ENCODE measurements around the gene PHLDB3. TPM values are rescaled to one million over a fixed set of nuclear protein-coding genes. Genes with fewer than 3 reads are reported as not detected.

The PHLDB3 gene
- total RNA-seq, 1 donor from 2014 or later: 3.4 TPM

DNA sequence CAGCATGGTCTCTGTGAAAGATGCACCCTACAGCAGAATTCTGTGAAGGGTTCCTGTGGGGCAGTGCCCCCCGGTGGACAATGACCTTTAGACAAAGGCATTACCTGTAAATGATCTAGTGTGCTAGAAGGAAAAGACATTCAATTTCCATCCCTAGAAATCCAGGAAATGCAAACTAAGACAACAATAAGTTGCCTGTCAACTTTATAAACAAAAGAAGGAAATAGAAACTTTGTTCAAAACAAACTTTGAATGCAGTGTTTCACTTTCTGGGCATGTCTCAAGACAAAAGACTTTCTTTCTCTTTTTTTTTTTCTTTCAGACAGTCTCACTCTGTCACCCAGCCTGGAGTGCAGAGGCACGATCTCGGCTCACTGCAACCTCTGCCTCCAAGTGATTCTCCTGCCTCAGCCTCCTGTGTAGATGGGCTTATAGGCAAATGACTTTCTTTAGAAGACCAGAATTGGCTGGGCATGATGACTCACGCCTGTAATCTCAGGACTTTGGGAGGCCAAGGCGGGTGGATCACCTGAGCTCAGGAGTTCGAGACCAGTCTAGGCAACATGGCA, 74.3 kb downstream of the PHLDB3 start:
- Histone ChIP-seq H3K27ac (no peak overlapping the region), H3K79me2 (ENCODE audit: low read depth) (no peaks in the 10 kb centered on the region), H3K36me3 (no peaks in the 10 kb centered on the region), H3K4me1 (no peaks in the 10 kb centered on the region), H3K9ac (no peak overlapping the region), H3K9me3 (ENCODE audit: low read depth) (no peaks in the 10 kb centered on the region), H3K4me2 (no peak overlapping the region), H3K4me3 (no peak overlapping the region), H3K27me3 (no peaks in the 10 kb centered on the region), H3F3A (ENCODE audit: low read depth) (no peaks in the 10 kb centered on the region), H4K20me1 (ENCODE audit: low read depth) (no peaks in the 10 kb centered on the region), H2AFZ (replicated peaks) (no peak overlapping the region)
- Mint-ChIP-seq H3K27me3 (ENCODE audit: insufficient read depth, low read depth) (peaks cover 10% of the 10 kb centered on the region), H3K36me3 (no peaks in the 10 kb centered on the region), H3K27ac (no peak overlapping the region), H3K9me3 (no peaks in the 10 kb centered on the region), H3K4me3 (no peak overlapping the region), H3K4me1 (peaks cover 9% of the 10 kb centered on the region)
- no peak for DNase-seq (ENCODE audit: low spot score)
- TF ChIP-seq EZH2phosphoT487 (IDR thresholded peaks at IDR 0.05): no peak
- TF ChIP-seq EZH2 (IDR thresholded peaks at IDR 0.05): no peak
- TF ChIP-seq, protein P1, sequence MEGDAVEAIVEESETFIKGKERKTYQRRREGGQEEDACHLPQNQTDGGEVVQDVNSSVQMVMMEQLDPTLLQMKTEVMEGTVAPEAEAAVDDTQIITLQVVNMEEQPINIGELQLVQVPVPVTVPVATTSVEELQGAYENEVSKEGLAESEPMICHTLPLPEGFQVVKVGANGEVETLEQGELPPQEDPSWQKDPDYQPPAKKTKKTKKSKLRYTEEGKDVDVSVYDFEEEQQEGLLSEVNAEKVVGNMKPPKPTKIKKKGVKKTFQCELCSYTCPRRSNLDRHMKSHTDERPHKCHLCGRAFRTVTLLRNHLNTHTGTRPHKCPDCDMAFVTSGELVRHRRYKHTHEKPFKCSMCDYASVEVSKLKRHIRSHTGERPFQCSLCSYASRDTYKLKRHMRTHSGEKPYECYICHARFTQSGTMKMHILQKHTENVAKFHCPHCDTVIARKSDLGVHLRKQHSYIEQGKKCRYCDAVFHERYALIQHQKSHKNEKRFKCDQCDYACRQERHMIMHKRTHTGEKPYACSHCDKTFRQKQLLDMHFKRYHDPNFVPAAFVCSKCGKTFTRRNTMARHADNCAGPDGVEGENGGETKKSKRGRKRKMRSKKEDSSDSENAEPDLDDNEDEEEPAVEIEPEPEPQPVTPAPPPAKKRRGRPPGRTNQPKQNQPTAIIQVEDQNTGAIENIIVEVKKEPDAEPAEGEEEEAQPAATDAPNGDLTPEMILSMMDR (IDR thresholded peaks at IDR 0.05): peak; percentile 32

DNA sequence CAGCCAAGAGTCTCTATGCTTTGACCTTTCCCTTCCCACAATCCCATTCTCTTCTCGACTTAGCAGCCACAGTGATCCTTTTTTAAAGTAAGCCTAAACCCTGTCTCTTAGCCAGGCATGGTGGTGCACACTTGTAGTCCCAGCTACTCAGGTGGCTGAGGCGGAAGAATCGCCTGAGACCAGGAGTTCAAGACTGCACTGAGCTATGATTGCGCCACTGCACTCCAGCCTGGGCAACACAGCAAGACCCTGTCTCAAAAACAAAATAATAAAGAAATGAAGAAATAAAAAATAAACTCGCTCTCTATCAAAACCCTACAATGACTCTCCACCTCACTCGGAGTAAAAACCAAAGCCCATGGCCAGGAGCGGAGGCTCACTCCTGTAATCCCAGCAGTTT, 75.2 kb downstream of the PHLDB3 start:
- Mint-ChIP-seq H3K4me1 (peaks cover 9% of the 10 kb centered on the region), H3K27ac (no peak overlapping the region), H3K9me3 (no peaks in the 10 kb centered on the region), H3K27me3 (ENCODE audit: insufficient read depth, low read depth) (peaks cover 10% of the 10 kb centered on the region), H3K36me3 (no peaks in the 10 kb centered on the region), H3K4me3 (no peak overlapping the region)
- Histone ChIP-seq H3K9ac (no peak overlapping the region), H3F3A (ENCODE audit: low read depth) (no peaks in the 10 kb centered on the region), H3K27me3 (no peaks in the 10 kb centered on the region), H3K9me3 (ENCODE audit: low read depth) (no peaks in the 10 kb centered on the region), H3K4me2 (no peak overlapping the region), H2AFZ (replicated peaks) (no peak overlapping the region), H3K36me3 (no peaks in the 10 kb centered on the region), H3K4me3 (no peak overlapping the region), H3K27ac (no peak overlapping the region), H3K79me2 (ENCODE audit: low read depth) (no peaks in the 10 kb centered on the region), H4K20me1 (ENCODE audit: low read depth) (no peaks in the 10 kb centered on the region), H3K4me1 (no peaks in the 10 kb centered on the region)
- DNase-seq (ENCODE audit: low spot score): no peak
- TF ChIP-seq, protein P1 (IDR thresholded peaks at IDR 0.05): no peak
- TF ChIP-seq EZH2phosphoT487 (IDR thresholded peaks at IDR 0.05) (no peak), EZH2 (IDR thresholded peaks at IDR 0.05) (no peak)

DNA sequence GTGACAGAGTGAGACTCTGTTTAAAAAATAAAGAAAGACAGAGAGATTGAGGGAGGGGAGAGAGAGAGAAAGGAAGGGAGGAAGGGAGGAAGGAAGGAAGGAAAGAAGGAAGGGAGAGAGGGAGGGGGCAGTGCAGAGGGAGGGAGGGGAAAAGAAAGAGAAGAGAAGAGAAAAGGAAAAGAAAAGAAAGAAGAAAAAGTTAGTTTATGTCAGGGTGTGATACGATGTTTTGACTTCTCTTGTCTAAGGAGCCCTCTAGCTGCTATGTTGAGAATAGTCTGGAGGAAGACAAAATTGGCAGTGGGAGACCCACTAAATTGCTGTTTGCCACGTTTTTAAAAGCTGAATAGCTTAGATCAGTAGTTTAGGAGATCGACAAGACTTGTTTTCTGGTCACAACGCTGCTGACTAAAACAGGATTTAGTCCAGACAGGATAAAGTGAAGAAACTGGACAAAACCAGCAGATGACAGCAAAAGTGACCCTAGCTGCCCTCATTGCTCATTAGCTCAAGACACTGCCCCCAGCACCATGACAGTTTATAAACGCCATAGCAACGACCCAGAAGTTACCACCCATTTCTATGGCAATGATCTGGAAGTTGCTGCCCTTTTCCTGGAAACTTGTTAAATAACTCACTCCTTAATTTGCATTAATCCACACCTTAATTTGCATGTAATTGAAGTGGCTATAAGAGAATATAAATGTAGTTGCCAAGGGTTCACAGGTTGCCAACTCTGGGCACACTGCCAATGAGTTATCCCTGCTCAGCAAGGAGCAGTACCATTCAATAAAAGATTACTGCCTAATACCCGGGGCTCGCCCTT, 78.8 kb downstream of the PHLDB3 start:
- no peaks in the 10 kb centered on the region for H3K36me3 ChIP-seq
- H2AFZ ChIP-seq (replicated peaks): peak overlapping the region; percentile 75
- DNase-seq (ENCODE audit: low spot score): peak; percentile 41
- no peak overlapping the region for H3K27ac ChIP-seq
- TF ChIP-seq, protein P1 (IDR thresholded peaks at IDR 0.05): peak; percentile 58
- TF ChIP-seq EZH2phosphoT487 (IDR thresholded peaks at IDR 0.05): no peak
- no peak for TF ChIP-seq EZH2 (IDR thresholded peaks at IDR 0.05)
- Mint-ChIP-seq H3K4me3 (no peak overlapping the region), H3K36me3 (no peaks in the 10 kb centered on the region), H3K27ac (no peak overlapping the region), H3K9me3 (no peaks in the 10 kb centered on the region), H3K27me3 (ENCODE audit: insufficient read depth, low read depth) (peaks cover 7% of the 10 kb centered on the region), H3K4me1 (peaks cover 9% of the 10 kb centered on the region)
- no peaks in the 10 kb centered on the region for H3K79me2 ChIP-seq (ENCODE audit: low read depth)
- H3K4me2 ChIP-seq: no peak overlapping the region
- no peak overlapping the region for H3K9ac ChIP-seq
- H3F3A ChIP-seq (ENCODE audit: low read depth): no peaks in the 10 kb centered on the region
- H3K4me1 ChIP-seq: no peaks in the 10 kb centered on the region
- no peaks in the 10 kb centered on the region for H3K9me3 ChIP-seq (ENCODE audit: low read depth)
- H3K4me3 ChIP-seq: no peak overlapping the region
- H3K27me3 ChIP-seq: no peaks in the 10 kb centered on the region
- H4K20me1 ChIP-seq (ENCODE audit: low read depth): no peaks in the 10 kb centered on the region

Other genes starting within 250 kb of the PHLDB3 start
- not detected in 2 replicates for gene PSG9, start 235.2 kb downstream of the PHLDB3 start, total RNA-seq (ENCODE audit: low replicate concordance)
- 0.12 TPM in 1 of 2 replicates, not detected in the other for gene CD177, start 151.1 kb downstream of the PHLDB3 start, total RNA-seq (ENCODE audit: low replicate concordance)
- not detected in 2 replicates for gene TEX101, start 89.9 kb downstream of the PHLDB3 start, total RNA-seq (ENCODE audit: low replicate concordance)
- 0.24 and 0.37 TPM in 2 replicates for gene LYPD3, start 39.1 kb downstream of the PHLDB3 start, total RNA-seq (ENCODE audit: low replicate concordance)
- 13.6 and 27.8 TPM in 2 replicates for gene ETHE1, start 22.5 kb upstream of the PHLDB3 start, total RNA-seq (ENCODE audit: low replicate concordance)
- gene ZNF575, start 28.4 kb upstream of the PHLDB3 start, total RNA-seq (ENCODE audit: low replicate concordance): not detected in 2 replicates
- gene XRCC1, start 70.8 kb upstream of the PHLDB3 start, total RNA-seq (ENCODE audit: low replicate concordance): 33.8 and 88.8 TPM in 2 replicates
- gene PINLYP, start 71.1 kb upstream of the PHLDB3 start, total RNA-seq (ENCODE audit: low replicate concordance): 4.0 and 8.6 TPM in 2 replicates
- 27.4 and 31.5 TPM in 2 replicates for gene IRGQ, start 91.4 kb upstream of the PHLDB3 start, total RNA-seq (ENCODE audit: low replicate concordance)
- gene ZNF576, start 91.8 kb upstream of the PHLDB3 start, total RNA-seq (ENCODE audit: low replicate concordance): 6.8 and 9.0 TPM in 2 replicates
- 0.25 TPM in 1 of 2 replicates, not detected in the other for gene SRRM5, start 107.3 kb upstream of the PHLDB3 start, total RNA-seq (ENCODE audit: low replicate concordance)
- gene ZNF428, start 114.9 kb upstream of the PHLDB3 start, total RNA-seq (ENCODE audit: low replicate concordance): 18.5 and 57.7 TPM in 2 replicates
- gene CADM4, start 135.1 kb upstream of the PHLDB3 start, total RNA-seq (ENCODE audit: low replicate concordance): 7.7 and 28.6 TPM in 2 replicates
- 12.9 and 36.5 TPM in 2 replicates for gene PLAUR, start 165.4 kb upstream of the PHLDB3 start, total RNA-seq (ENCODE audit: low replicate concordance)
- gene IRGC, start 211.3 kb upstream of the PHLDB3 start, total RNA-seq (ENCODE audit: low replicate concordance): not detected in 2 replicates

Data from neural progenitor cell (in vitro differentiated cells).